Naive thymus-derived CD4-positive, alpha-beta T cell (primary cell): ENCODE results near the gene RNF144A. TPM values are rescaled to one million over a fixed set of nuclear protein-coding genes. Genes with fewer than 3 reads are reported as not detected.

Source experiments
- ATAC-seq: fragments of 150-1000 bp; cut with Tn5 transposase; 2 replicates; pipeline ENCODE4 v1.10.0; 2021; ENCODE audit warnings: mild to moderate bottlenecking, moderate library complexity
- CTCF ChIA-PET: fragments of 350-600 bp; sonication (Branson Sonifier 250); formaldehyde crosslinking; loops from one replicate; lab custom pipeline; 2021; ENCODE audit warnings: antibody characterized with exemption; lab: Charles Lee
- POLR2A ChIA-PET: fragments of 350-600 bp; sonication (Branson Sonifier 250); formaldehyde crosslinking; loops from one replicate; lab custom pipeline; 2021; ENCODE audit warnings: antibody characterized with exemption, inconsistent platforms; lab: Charles Lee
- DNase-seq, 9 donors: peaks; one replicate each; pipeline versions ENCODE4 v3.0.0 to v3.0.0-alpha.2; 2020 to 2022; ENCODE audit warnings: mixed read lengths in 1 of 9
- H3K27ac ChIP-seq: one replicate; pipeline ENCODE4 v1.7.0; 2013; ENCODE audit warnings: mild to moderate bottlenecking, low read depth, low read length, moderate library complexity
- H3K27me3 ChIP-seq, 2 donors: one replicate each; pipeline ENCODE4 v1.7.0; 2013; ENCODE audit warnings: low read length in 2 of 2, mild to moderate bottlenecking in 2 of 2, moderate library complexity in 2 of 2; ENCODE audit not compliant: control insufficient read depth in 2 of 2, insufficient read depth in 2 of 2
- H3K36me3 ChIP-seq, 3 experiments: 1 replicate in 2 of 3; 2 replicates in 1 of 3; pipeline ENCODE4 v1.7.0; 2013; ENCODE audit warnings: low read length in 3 of 3, mild to moderate bottlenecking in 3 of 3, moderate library complexity in 1 of 3; ENCODE audit not compliant: insufficient read depth in 3 of 3, control insufficient read depth in 2 of 3
- H3K4me1 ChIP-seq, 2 donors: one replicate each; pipeline ENCODE4 v1.7.0; 2013; ENCODE audit warnings: low read length in 2 of 2, mild to moderate bottlenecking in 2 of 2, moderate library complexity in 1 of 2; ENCODE audit not compliant: control insufficient read depth in 2 of 2, insufficient read depth in 2 of 2
- H3K4me3 ChIP-seq: 2 replicates; pipeline ENCODE4 v1.7.0; 2013; ENCODE audit warnings: mild to moderate bottlenecking, low read length
- H3K9me3 ChIP-seq, 3 experiments: 1 replicate in 2 of 3; 2 replicates in 1 of 3; pipeline ENCODE4 v1.7.0; 2013; ENCODE audit warnings: low read length in 3 of 3; ENCODE audit not compliant: control insufficient read depth in 2 of 3
- H3K27ac Mint-ChIP-seq, 9 donors: one replicate each; pipeline ENCODE4 v1.8.0; 2020 to 2022; ENCODE audit warnings: mixed read lengths in 9 of 9, mild to moderate bottlenecking in 8 of 9, moderate library complexity in 5 of 9, inconsistent platforms in 2 of 9
- H3K27me3 Mint-ChIP-seq, 5 donors: one replicate each; pipeline ENCODE4 v1.8.0; 2021 to 2022; ENCODE audit warnings: mixed read lengths in 5 of 5, mild to moderate bottlenecking in 1 of 5
- H3K36me3 Mint-ChIP-seq, 5 donors: one replicate each; pipeline ENCODE4 v1.8.0; 2020 to 2022; ENCODE audit warnings: mixed read lengths in 5 of 5, mild to moderate bottlenecking in 3 of 5, inconsistent platforms in 1 of 5
- H3K4me1 Mint-ChIP-seq, 7 donors: one replicate each; pipeline ENCODE4 v1.8.0; 2020 to 2022; ENCODE audit warnings: mixed read lengths in 7 of 7, mild to moderate bottlenecking in 3 of 7, inconsistent platforms in 1 of 7
- H3K4me3 Mint-ChIP-seq, 10 donors: one replicate each; pipeline ENCODE4 v1.8.0; 2020 to 2022; ENCODE audit warnings: mild to moderate bottlenecking in 10 of 10, mixed read lengths in 10 of 10, moderate library complexity in 6 of 10, inconsistent platforms in 2 of 10
- H3K9me3 Mint-ChIP-seq, 11 donors: one replicate each; pipeline ENCODE4 v1.8.0; 2020 to 2022; ENCODE audit warnings: mixed read lengths in 11 of 11, mild to moderate bottlenecking in 4 of 11, inconsistent platforms in 1 of 11, moderate library complexity in 1 of 11
- intact Hi-C, 2 donors: fragments of 100-400 bp; cut with micrococcal nuclease; formaldehyde crosslinking; loops; one replicate each; pipeline ENCODE4 v1.15.1; 2023
- polyA plus RNA-seq, 2 donors: library from polyadenylated mRNA; unstranded; fragments of 300-500 nt; fragmentation: Illumina TruSeq; gene quantifications; one replicate each; pipeline ENCODE4 v1.2.3, GENCODE V29; 2021
- total RNA-seq, 6 experiments: library from RNA in 5 of 6; stranded (reverse) in 5 of 6; gene quantifications; 1 replicate in 5 of 6; 2 replicates in 1 of 6; pipeline ENCODE4 v1.2.3 and lab custom pipeline; 2021 to 2026

RNF144A gene
- total and polyA plus RNA-seq, 7 experiments from 2014 or later = 21.2 to 74.4 (median 56.3) TPM

DNA sequence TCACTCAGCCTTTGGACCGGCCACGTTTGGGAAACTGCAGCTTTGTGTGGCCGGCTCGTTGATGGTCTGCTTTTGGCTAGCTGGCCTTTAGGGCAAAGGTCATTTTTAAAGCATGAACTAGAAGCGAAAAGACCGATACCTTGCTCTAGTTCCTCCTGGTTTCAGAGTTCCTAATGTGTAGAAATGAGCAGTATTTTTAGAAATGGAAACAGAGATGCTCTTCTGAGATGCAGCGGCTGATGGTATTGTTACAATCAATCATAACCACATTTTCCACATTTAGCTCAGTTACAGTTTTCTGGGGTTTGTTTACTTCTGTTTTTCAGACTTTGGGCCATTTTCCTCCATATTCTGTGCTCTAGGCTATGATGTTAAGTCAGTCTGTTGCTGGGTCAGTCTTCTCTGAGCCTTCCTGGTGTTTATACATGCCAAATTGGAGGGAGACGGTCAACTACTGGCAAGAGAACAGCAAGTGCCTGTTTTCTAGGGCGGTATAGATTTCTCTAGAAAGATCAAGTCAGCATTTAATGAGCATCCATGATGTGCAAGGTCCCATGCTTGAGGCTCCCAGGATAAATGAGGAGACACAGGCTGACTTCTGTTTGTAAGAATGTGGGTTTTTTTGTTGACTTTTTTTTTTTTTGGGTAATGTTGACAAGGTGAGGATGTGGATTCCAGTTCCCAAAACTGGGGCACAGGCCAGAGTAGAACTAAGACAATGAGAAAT, 28.0 kb downstream of the RNF144A start:
- no peak overlapping the region for H3K27ac ChIP-seq
- intact Hi-C loops = no loop called here
- H3K4me3 Mint-ChIP-seq = peak overlapping the region in 2 of 10 donors; percentile 4 to 25
- no peaks in the 10 kb centered on the region for H3K9me3 ChIP-seq
- peaks cover 4 to 58% (median 9%) of the 10 kb centered on the region in 3 experiments for H3K36me3 ChIP-seq
- no peaks in the 10 kb centered on the region for H3K27me3 Mint-ChIP-seq
- H3K27me3 ChIP-seq = no peaks in the 10 kb centered on the region
- peaks cover 0 to 10% of the 10 kb centered on the region in 2 donors for H3K4me1 ChIP-seq
- CTCF ChIA-PET = interaction anchor here (0.6 to 1.5 kb wide), 3 partner anchors 20 to 37 kb away, joined by 3 to 7 read pairs (median 3); no protein-coding TSS in a partner anchor
- H3K27ac Mint-ChIP-seq = peak overlapping the region; percentile 6 to 81 (median 26)
- DNase-seq (no peak), ATAC-seq (no peak)
- POLR2A ChIA-PET = no interaction called here
- peaks cover 41 to 68% (median 49%) of the 10 kb centered on the region in 5 donors for H3K36me3 Mint-ChIP-seq
- no peak overlapping the region for H3K4me3 ChIP-seq
- H3K9me3 Mint-ChIP-seq = no peaks in the 10 kb centered on the region
- peaks cover 44 to 88% (median 72%) of the 10 kb centered on the region in 7 donors for H3K4me1 Mint-ChIP-seq

DNA sequence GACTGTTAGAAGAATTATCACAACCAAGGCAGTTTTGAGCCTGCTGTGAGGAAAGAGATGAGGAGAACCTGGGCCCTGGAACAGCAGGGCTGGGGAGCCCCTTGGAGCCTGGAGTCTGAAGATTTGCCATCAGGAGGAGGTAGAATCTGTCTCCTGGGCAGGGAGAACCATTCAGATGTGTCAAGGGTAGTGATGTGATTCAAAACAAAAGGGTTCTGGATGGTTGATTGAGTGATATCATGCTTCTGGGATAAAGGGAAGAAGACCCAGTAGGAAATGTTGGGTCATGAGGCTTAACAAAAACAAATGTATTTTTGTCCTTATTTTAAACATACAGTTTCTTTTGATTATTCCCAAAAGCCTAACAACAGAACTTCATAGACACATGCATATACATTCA, 28.6 kb downstream of the RNF144A start:
- H3K9me3 Mint-ChIP-seq = no peaks in the 10 kb centered on the region
- H3K4me1 ChIP-seq = peaks cover 0 to 10% of the 10 kb centered on the region in 2 donors
- H3K27me3 Mint-ChIP-seq = no peaks in the 10 kb centered on the region
- peak overlapping the region; percentile 6 to 81 (median 26) for H3K27ac Mint-ChIP-seq
- peaks cover 4 to 55% (median 9%) of the 10 kb centered on the region in 3 experiments for H3K36me3 ChIP-seq
- no peak overlapping the region for H3K4me3 ChIP-seq
- CTCF ChIA-PET = interaction anchor here (1.3 to 1.5 kb wide), 2 partner anchors 26 to 38 kb away, joined by 3 to 7 read pairs; no protein-coding TSS in a partner anchor
- H3K27me3 ChIP-seq = no peaks in the 10 kb centered on the region
- POLR2A ChIA-PET = no interaction called here
- no peak for ATAC-seq
- H3K4me1 Mint-ChIP-seq = peaks cover 45 to 88% (median 72%) of the 10 kb centered on the region in 7 donors
- DNase-seq = no peak
- peaks cover 40 to 67% (median 50%) of the 10 kb centered on the region in 5 donors for H3K36me3 Mint-ChIP-seq
- no peaks in the 10 kb centered on the region for H3K9me3 ChIP-seq
- peak overlapping the region in 1 of 10 donors; percentile 4 for H3K4me3 Mint-ChIP-seq
- no peak overlapping the region for H3K27ac ChIP-seq
- intact Hi-C loops = no loop called here

DNA sequence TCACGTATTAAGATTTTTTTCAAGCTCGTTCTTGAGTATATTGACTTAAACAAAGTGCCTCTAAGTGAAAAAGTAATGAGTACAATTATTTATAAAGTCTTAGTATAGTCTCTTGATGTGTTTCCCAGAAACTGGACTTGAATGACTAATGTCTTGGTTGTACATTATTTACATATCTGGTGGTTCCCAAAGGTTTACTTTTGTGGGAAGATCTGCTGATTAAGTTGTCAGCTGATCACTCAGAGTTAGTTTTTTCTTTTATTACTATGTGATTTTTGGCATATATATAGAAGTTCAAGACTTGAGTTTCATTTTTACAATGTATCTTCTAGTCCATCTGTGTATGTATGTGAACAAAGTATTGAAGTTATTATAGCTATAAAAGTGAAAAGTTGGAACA, 29.5 kb downstream of the RNF144A start:
- POLR2A ChIA-PET = no interaction called here
- H3K4me1 Mint-ChIP-seq = peaks cover 39 to 88% (median 70%) of the 10 kb centered on the region in 7 donors
- CTCF ChIA-PET = interaction anchor here (0.7 to 1.3 kb wide), 3 partner anchors 14 to 50 kb away, joined by 3 read pairs; no protein-coding TSS in a partner anchor
- Histone ChIP-seq H3K36me3 (peaks cover 3 to 46% (median 4%) of the 10 kb centered on the region in 3 experiments), H3K27me3 (no peaks in the 10 kb centered on the region), H3K4me3 (no peak overlapping the region), H3K27ac (no peak overlapping the region), H3K9me3 (no peaks in the 10 kb centered on the region), H3K4me1 (peaks cover 0 to 10% of the 10 kb centered on the region in 2 donors)
- DNase-seq (no peak), ATAC-seq (no peak)
- peaks cover 31 to 58% (median 43%) of the 10 kb centered on the region in 5 donors for H3K36me3 Mint-ChIP-seq
- intact Hi-C loops = no loop called here
- H3K4me3 Mint-ChIP-seq = no peak overlapping the region
- H3K27ac Mint-ChIP-seq = no peak overlapping the region
- no peaks in the 10 kb centered on the region for H3K9me3 Mint-ChIP-seq
- no peaks in the 10 kb centered on the region for H3K27me3 Mint-ChIP-seq

DNA sequence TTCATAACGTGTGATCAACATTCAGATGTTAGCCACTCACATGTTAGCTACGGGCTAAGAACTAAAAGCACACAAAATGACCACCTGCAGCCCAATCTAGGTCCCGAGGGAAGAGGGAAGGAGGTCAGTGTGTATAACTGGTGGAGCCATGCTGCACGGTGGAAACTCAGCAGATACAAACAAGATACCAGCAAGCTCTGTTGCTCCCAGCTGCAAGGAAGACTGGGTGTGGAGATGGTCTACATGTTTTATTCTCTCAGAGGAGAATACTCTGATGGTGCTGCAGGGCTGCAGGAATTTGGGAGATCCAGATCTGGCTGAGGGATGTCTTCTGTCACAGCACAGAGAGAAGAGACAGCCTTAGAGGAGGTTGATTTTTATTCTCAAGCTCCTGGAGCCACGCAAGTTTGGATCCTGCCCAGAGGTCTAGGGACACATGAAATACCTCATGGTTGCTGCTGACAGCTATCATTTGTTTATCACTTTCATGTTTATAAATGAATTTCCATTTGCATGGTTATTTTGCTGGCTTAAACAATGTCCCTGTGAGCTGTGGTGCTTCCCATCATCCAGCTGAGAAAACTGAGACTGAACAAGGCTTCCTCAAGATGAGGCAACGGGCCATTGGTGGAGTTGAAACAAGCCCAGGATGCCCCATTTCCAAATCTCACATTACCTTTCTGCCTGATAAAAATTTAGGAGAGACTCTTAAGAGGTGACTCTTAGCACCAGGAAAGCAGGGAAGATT, 30.9 kb downstream of the RNF144A start:
- no peaks in the 10 kb centered on the region for H3K9me3 ChIP-seq
- H3K27me3 ChIP-seq = no peaks in the 10 kb centered on the region
- DNase-seq (no peak), ATAC-seq (no peak)
- Mint-ChIP-seq H3K27ac (peak overlapping the region in 8 of 9 donors; percentile 16 to 84 (median 42)), H3K27me3 (no peaks in the 10 kb centered on the region), H3K36me3 (peaks cover 20 to 48% (median 32%) of the 10 kb centered on the region in 5 donors), H3K4me1 (peaks cover 31 to 82% (median 64%) of the 10 kb centered on the region in 7 donors), H3K9me3 (no peaks in the 10 kb centered on the region), H3K4me3 (no peak overlapping the region)
- ChIA-PET POLR2A (interaction anchor here (0.6 kb wide), 1 partner anchor 23 kb away, joined by 6 read pairs; no protein-coding TSS in a partner anchor), CTCF (no interaction called here)
- H3K36me3 ChIP-seq = peaks cover 0 to 32% (median 4%) of the 10 kb centered on the region in 3 experiments
- no peak overlapping the region for H3K4me3 ChIP-seq
- no peak overlapping the region for H3K27ac ChIP-seq
- intact Hi-C loops = no loop called here
- H3K4me1 ChIP-seq = peaks cover 0 to 10% of the 10 kb centered on the region in 2 donors

DNA sequence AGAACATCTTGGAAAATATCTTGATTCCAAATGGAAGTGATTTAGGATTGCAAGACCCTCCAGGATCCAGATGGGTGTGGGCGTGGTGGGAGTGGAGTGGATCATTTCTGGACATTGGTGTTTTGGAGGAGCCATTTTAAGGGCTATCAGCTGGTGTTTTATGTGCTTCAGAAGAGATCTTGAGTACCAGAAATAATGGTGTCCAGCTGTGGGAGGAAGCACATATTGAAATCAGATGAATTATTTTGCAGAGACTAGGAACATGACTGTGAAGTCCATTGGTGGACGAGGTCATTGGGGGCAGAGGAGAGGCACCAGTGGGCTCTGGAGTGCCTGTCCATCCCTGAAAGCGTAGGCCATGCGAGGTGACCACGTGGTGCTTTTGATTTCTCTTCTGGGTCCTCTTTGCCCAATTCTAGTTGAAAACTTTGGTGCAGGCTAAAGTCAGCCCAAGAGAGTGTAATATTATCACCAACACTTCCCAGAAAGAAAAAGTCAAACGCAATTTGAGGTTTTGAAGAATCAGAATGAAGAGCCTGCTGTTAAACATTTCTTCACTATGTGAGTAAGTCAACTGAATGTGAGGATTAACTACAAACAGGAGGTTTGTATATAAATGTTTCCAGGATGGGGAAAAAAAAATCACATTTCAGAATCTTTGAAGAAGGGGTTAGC, 31.6 kb downstream of the RNF144A start:
- POLR2A ChIA-PET = no interaction called here
- ATAC-seq (no peak), DNase-seq (no peak)
- no peak overlapping the region for H3K27ac ChIP-seq
- H3K36me3 ChIP-seq = peaks cover 0 to 25% (median 4%) of the 10 kb centered on the region in 3 experiments
- H3K9me3 ChIP-seq = no peaks in the 10 kb centered on the region
- H3K27me3 ChIP-seq = no peaks in the 10 kb centered on the region
- Mint-ChIP-seq H3K4me3 (no peak overlapping the region), H3K27ac (peak overlapping the region in 6 of 9 donors; percentile 23 to 84 (median 42)), H3K9me3 (no peaks in the 10 kb centered on the region), H3K4me1 (peaks cover 23 to 79% (median 57%) of the 10 kb centered on the region in 7 donors), H3K27me3 (no peaks in the 10 kb centered on the region), H3K36me3 (peaks cover 13 to 41% (median 26%) of the 10 kb centered on the region in 5 donors)
- intact Hi-C loops = no loop called here
- CTCF ChIA-PET = no interaction called here
- no peak overlapping the region for H3K4me3 ChIP-seq
- H3K4me1 ChIP-seq = peaks cover 0 to 10% of the 10 kb centered on the region in 2 donors

DNA sequence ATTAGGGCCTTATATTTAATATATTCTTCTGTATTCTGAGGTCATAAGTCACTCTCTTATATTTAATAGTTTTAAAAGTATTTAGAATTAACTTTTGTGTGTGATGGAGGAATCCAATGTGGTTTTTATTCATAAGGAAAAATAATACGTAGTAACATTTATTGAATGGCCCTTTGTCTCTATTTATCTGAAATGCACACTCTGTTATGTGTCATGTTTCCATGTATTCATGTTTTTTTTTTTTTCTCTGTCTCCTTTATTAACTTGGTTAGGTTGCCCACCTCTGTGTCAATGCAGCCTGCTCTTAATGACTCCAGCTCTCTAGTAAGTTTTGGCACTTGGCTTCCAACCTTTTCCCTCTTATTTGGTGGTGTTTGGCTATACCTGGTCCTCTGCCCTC, 33.8 kb downstream of the RNF144A start:
- Mint-ChIP-seq H3K27me3 (no peaks in the 10 kb centered on the region), H3K27ac (peak overlapping the region in 2 of 9 donors; percentile 25 to 29)

More for the DNA sequence above, 33.8 kb downstream of the RNF144A start:
- no peak for DNase-seq
- H3K9me3 ChIP-seq = no peaks in the 10 kb centered on the region
- H3K27ac ChIP-seq = no peak overlapping the region
- ChIA-PET POLR2A (no interaction called here), CTCF (no interaction called here)
- peaks cover 0 to 6% of the 10 kb centered on the region in 2 donors for H3K4me1 ChIP-seq
- Mint-ChIP-seq H3K4me3 (no peak overlapping the region), H3K36me3 (peaks cover 4 to 26% (median 12%) of the 10 kb centered on the region in 5 donors), H3K9me3 (no peaks in the 10 kb centered on the region), H3K4me1 (peaks cover 10 to 75% (median 55%) of the 10 kb centered on the region in 7 donors)
- no peak for ATAC-seq
- intact Hi-C loops = no loop called here
- no peaks in the 10 kb centered on the region for H3K27me3 ChIP-seq
- no peak overlapping the region for H3K4me3 ChIP-seq
- H3K36me3 ChIP-seq = peaks cover 0 to 15% (median 4%) of the 10 kb centered on the region in 3 experiments
